HG03378 (cell line): ENCODE data around the gene ZNF219.
A peak's percentile ranks its signal among the peaks of the same experiment; 100 is the strongest.

Experiments
- ATAC-seq: cut with Tn5 transposase; IDR thresholded peaks from one replicate; pipeline ENCODE4 v1.9.1; 2021; ENCODE audit warnings: mild to moderate bottlenecking, moderate library complexity; ENCODE audit not compliant: unreplicated experiment

ZNF219 gene

DNA sequence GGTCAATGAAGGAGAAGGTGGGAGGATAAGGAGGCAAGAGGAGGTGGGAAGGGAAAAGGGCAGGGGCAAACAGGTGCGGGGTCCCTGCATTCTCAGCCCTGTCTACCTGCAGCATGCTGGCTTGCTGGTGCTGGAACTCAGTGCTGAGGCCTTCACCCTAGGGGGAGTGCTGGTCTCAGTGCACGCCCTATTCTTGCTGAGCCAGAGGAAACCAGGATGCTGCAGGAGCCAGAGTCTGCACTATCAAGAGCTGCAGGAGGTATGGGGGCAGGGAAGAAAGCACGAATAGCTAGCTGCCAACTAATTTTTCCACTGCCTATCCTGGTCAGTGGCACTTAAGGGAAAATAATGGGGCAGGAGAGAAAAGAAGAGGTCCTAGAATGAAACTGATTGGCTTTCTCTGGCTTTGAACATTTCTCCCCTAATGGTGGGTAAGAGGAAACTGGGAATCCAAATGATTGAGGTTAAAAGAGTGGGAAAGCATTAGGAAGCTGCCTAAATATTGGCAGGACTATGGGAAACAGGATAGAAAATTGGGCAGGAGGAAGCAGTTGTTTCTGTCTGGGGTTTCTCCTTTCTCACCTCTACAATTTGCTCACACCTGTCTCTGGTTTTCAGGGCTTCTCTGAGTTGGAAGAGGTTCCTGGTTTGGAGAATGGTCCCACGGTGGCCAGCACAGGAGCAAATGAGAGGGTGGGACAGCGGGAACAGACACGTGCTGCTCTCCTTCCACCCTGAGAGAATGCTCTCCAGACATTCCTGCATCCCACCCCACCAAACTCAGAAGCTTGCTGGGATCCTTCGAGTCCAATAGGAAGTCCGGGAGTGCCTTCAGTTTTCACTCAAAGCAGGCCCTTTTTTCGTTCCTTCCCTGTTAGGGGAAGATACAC is 4.3 kb upstream of the ZNF219 start:
- ATAC-seq: no peak

DNA sequence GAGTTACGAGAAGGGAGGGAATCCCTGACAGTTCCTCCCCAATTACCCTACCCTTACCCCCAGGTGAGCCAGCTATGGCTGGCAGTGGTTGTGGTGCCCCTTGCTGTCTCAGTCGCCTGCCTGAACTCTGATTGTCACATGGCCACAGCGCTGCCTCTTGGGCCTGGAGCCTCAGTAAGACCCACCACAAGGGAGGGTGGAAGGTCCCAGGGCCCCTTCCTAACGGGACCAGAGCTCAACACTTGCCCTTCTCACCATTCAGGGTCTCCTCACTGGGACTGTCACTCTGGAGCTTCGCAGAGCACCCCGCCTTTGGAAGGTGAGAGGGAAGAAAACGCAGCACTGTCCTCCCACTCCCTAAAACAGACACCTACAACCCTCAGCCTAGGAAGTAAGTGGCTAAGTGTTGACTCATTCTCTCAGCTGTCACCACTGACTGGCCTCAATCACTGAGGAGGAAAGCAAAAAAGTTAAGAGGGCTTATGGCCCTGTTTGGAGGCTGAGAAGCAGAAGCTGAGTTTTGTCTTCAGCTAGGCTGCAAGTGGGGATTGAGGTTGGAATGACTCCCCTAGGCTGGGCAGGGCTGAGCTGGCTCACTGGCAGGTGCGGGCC is 3.5 kb upstream of the ZNF219 start:
- ATAC-seq: no peak

DNA sequence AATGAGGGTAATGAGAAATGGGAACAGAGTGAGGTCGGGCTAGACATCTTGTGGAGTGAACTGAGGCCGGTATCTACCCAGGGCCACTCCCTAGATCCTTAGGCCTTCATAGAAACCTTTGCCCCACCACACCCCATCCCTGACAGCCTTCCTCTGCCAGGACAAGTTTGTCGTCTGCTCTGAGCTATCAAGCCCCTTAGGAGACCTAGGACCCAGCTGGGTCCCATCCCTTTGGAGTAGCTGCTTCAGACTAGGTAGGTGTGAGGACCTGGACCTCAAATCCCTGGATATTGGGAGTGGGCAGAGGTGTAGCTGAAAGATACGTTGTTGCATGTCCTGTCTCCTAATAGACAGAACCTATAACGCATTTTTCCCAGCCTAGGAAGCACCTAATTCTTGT is 2.5 kb upstream of the ZNF219 start, which contains the start of gene TMEM253:
Gene TMEM253, plus strand, starts transcription at position 136 of the 400 bp plus-strand sequence. CDS start 278 bp downstream, outside the sequence.
- ATAC-seq: no peak

DNA sequence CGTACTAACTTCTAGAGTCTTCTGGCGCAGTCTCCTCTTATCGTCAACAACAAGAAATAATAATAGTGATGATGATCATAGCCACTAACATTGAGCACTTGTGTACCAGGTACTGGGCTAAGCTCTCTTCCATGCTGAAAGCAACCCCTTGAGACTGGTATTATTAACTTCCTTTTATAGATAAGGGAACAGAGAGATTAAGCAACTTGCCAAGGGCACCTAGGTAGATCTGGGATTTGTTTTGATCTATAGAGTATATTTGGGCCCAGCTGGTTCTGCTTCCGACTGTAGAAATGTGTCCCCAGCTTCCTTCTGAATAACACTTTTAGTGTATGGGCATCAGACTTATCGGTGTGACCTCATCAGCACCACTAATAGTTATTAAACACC is 1.1 kb upstream of the ZNF219 start:
- no peak for ATAC-seq

DNA sequence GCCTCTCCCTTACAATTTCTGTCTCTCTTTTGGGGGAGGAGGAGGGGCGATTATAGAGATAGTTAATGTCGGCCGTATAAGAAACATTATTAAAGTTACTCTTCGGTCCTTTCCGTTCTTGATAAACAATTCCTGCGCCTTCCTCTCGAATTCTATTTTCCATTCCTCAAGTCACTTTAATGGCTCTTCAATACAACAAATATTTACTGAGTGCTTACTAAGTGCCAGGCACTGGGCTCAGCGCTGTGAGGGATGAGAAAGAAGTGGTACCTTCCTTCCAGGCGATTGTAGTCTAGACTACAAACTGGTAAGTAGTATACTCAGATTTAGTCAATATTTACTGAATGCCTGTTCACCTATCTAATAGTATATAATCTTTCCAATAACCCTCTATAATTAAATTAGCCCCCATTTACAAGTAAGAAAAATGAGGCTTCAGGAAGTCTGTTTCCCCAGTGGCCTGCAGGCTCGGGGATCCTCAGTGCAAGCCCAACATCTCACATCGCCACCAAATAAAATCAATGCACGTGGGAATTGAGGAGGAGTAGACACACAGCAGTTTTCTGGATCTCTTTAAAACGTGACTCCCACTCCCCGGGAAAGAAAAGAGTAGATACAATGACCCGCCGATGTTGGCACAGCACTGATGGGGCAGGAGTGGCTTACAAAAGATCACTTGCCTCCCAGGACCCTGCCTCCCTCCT is 589 bp upstream of the ZNF219 start:
- no peak for ATAC-seq

DNA sequence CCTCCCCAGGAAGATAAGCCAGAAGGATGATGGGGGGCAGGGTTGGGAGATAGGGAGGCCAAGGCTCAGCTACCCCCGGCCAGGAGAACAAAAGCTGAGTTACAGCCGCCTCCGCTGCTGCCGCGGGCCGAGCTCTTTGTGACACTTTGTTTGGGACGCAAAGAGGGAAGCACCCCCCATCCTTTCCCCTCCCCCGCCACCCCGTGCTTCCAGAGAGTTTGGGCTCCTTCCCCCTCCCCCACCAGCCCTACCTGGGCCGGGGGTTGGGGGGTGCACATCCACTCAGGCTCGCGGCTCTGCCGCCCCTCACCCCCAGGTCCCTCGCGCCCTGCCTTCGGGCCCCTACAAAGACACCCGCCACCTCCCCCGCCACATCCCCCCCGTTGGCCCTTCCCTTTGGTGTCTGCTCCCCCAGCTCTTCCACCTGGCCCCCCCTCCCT is 799 bp downstream of the ZNF219 start:
- no peak for ATAC-seq

DNA sequence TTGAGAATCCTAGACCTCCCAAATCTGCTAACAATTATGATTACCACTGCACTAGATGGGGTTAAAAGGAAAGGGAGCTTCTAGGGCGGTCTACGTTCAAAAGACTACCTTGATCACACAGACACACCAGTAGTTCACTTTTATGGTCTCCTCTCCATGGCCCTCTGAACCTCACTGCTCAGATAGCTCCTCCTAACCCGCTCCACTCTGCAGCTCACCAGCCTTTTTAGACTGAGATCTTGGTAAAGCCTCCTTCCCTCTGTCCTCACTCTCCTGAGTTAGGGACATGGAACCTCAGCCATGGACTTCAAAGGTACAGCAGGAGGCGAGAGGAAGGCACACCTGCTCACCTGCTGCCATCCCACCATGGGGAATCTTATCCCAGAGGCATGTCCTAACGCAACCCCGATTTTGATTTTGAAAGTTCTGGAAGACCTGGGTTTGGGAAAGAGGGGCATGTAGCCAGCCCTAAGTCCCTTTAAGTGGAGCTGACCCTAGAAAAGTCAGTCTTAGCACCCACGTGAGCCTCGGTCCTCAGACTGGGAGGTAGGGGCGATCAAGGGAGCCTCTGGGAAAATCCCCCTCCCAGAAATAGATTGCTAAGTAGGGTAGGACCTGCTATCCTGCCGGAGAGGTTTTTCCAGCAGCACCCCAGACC is 1.3 kb downstream of the ZNF219 start:
- ATAC-seq: no peak

DNA sequence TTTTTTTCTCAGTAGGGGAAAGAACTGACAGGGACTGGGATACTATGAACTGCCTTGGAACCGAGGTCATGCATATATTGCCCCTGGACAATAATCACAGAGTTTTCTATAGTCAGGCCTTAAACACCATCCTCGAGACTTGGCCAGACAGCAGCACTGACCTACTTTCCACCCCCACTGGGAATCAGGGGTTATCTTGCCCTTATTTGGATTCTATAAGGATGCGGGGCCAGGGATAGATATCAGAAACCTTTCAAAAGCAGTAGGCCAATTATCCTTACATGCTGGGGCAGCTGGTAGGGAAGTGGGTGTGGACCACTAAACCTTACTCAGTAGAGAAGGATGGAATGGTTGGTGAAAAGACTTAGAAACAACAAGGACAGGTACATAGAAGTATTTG is 2.0 kb downstream of the ZNF219 start:
- ATAC-seq: no peak

DNA sequence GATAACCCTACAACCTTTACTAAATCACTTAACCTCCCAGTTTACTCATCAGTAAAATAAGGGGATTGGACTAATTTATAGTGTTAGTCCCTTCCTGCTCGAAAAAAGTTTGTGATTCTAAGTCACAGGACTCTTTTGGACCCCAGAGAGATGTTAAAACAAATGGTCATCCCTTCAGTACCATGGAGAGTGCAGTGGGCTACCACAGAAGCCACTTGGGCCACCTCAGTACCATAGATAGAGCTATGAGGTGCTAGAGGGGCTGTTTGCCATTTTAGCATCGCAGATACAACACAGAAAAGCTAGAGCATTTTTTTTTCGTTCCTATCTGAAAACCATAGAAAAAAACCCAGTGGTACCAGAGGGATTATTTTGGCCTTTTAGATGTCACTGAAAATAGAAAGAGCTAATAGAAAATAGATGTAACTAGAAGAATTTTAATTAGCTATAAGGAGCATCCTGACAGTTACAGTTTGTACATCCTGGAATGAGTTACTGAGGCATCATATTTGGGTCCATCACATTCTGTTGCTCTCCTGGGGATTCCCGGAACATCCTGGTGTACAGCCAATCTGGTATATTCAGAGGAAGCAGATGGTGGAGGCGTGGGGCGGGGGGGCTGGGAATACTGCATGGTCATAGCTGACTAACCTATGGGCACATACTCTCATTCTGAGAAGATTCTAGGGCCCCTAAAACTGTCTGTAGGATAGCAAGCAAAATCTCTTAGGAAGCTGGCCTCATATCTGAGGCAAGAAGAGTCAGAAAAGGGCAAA is 2.8 kb downstream of the ZNF219 start:
- no peak for ATAC-seq

DNA sequence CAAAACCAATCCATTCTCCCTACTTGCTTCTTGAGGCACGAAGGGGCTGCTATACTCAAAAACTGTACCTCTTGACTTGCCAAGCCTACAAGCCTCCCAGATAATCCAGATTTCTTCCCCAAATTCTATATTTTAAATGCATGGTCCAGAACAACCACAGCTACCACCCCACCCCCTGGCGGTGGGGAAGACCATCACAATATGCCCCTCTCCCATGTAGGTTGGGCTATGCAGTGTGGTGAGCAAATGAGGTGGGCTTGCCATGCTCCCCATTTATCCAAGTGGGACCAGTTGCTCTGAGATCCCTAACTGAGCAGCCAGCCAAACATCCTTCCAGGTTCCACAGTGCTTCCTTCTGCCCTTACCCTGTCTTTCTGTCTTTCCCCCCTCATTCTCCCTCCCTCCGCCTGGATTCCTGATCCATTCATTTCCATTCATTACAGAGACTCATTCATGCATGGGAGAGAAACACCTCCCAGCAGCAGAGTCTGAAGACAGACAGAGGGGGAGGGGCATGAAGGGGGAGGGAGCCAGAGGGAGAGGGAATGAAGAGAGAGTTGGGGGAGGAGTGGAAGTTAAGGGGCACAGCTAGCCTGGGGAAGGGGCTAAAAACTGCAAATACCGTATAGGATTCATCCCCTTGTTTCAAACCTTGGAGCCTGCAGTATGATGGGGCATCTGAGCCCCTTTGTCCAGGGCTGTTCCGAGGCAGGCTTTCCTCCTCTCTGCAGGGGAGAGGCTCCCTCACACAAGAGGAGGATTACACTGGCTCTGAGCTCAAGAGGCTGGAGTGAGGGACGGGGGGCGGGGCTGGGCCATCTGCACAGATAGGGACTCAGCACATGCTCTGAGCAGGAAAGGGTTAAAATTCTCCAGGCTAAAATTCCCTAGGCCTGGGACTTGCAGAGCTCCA is 4.4 kb downstream of the ZNF219 start:
- no peak for ATAC-seq

DNA sequence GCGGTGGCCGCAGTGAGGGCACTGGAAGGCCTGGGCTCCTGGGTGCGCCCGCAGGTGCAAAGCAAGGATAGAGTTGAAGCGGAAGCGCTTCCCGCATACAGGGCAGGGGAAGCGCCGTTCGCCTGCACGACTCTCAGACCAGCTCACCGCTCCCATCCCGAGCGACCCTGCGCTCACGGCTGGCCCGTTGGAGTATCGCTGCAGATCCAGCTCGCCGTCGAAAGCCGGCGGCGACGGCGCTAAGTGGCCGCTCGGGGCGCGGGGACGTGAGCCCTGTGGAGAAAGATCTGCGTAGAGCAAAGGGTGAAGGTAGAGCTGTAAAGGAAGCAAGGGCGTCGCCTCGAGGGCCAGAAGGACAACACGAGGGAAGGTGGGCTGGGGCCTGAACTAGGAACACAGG is 5.4 kb downstream of the ZNF219 start:
- no peak for ATAC-seq

DNA sequence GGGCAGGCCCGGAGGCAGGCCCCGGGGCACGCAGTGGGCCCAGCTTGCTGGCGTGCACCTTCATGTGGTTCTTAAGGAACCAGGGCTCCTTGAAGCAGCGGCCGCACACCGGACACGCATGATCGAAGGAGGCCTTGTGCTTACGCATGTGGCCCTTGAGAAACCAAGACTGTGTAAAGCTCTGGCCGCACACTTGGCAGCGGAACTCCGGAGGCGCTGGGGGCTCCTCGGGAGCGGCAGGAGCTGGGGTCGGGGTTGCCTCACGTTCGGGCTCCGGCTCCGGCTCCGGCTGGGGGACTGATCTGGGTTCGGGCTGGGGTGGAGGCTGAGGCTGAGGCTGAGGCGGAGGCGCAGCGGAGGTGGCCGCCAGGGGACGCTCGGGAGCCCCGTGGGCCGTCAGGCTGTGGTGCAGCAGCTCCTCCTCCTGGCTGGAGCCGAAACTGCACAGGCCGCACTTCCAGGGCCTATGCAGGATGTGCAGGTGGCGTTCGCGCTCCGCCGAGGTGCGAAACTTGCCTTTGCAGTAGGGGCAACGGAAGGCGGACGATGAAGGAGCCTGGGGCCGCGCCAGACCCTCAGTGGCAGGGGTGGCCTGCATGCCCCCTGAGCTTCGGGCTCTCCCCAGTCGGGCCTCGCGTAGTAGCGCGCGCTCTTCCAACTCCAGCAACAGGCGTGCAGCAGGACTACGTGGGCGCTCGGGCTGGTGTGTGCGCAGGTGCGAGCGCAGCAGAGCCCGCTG is 6.0 kb downstream of the ZNF219 start:
- peak; percentile 53 for ATAC-seq

DNA sequence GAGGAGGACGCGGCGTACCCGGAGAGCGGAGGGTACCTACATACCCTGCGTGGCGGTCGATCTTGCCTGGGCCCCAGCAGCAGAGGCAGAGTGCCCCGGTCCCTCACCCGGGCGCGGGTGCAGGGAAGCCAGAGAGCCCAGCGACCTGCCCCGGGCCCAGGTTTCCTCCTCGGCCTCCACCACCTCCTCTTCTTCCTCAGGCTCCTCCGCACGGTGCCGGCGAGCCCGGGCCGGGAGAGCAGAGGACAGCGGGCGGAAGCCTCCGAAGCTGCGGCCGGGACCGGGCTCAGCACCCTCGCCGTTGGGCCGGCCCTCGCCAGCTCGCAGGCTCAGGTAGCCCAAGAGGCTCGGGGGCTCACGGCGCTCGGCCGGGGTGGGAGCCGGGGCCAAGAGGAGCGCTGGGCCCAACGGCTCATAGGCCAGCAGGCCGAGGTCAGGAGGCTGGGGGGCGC is 6.6 kb downstream of the ZNF219 start:
- no peak for ATAC-seq

DNA sequence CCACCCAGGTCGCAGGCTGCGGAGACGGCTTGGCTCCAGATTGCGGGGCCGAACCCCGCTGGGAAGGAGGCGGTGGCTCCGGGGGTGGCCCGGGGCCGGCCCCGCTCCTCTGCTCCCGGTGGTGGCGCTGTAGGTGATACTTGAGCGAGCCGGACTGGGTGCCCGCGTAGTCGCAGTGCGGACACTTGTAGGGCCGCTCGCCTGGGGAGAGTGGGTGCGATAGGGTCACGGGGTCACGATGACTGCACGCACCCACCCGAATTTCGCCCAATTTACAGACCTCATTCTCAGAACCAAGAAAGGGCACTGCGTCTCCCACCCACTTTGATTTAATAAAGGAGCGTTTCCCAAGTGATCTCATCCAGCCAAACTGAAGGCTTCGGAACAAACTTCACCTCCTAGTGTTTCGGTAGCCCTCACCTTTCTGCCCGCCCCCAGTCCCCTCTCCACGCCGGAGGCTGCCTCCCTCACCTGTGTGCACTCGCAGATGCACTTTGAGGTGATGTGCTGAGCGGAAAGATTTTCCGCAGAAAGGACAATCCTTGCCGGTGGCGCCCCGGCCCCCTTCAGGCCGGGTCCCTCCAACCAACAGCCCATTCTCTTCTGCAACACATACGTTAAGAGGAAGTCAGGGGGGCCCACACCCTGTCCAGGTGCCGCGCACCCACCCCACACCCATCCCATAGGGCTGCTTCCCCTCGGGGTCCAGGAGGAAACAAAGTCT is 7.4 kb downstream of the ZNF219 start:
- ATAC-seq: no peak

DNA sequence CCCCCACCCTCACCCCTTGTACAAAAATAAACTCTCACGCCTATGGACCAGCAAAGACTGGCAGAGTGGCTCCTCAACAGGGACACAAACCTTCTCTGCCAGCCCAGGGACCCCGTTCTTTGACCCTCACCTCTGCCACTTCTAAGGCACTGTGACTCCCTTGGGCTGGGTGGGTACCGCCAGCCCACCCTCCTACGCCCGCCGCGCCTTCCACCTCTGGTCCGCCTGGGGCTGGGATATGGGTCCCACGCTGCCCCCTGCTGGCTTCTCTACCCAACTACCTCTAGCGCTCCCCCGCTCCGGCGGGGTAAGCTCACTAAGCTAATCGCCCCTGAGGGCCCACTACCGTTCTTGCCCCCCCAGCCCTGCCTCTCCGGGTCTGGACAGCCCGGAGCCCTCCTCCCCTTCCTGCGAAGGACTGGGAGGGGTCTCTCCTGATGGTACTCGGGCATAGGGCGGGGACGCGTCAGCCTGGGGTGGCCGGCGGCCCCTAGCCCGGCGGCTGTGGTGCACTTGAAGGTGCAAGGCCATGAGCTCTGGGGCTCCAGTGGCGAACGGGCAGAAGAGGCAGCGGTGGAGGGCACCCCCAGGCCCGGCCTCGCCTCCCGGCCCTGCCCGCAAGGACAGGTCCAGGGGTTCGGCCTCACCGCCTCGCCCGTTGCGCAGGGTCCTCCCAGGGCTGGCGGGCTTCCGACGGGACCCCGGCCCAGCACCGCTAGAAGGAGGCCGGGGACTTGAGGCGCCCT is 8.1 kb downstream of the ZNF219 start:
- no peak for ATAC-seq

DNA sequence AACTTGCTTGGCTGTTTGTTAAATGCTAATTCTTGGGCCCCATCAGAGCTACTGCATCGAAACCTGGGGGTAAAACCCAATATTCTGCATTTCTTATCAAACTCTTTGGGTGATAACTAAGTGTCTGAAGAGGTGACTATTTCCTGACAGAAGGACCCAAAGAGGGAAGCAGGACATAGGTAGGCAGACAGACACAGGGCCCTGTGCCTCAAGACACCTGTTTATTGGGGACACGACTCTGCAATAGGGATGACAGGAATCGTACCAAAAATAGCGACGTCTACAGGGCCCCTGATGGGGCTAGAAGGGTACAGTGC is 8.6 kb downstream of the ZNF219 start:
- ATAC-seq: no peak

DNA sequence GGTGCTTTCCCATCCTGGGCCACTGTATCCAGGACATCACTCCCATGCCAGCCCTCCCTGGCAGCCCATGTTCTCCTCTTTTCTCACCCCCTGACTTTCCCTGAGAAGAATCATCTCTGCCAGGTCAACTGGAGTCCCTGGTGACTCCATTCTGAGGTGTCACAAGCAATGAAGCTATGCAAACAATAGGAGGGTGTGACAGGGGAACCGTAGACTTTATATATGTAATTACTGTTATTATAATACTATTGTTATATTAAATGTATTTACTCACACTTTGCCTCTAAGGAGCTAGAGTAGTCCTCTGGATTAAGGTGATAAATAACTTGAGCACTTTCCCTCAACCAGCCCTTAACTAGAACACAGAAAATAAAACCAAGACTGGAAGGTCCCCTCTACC is 9.2 kb downstream of the ZNF219 start:
- no peak for ATAC-seq
